Aorta (tissue), 5 donors: Measurements from ENCODE around the gene PRKAR1B. TPM values are rescaled to one million over a fixed set of nuclear protein-coding genes. Genes with fewer than 3 reads are reported as not detected.

Experiments
- ATAC-seq: fragments of 200-7000 bp; cut with Tn5 transposase; one replicate; pipeline ENCODE4 v1.9.1; 2022; ENCODE audit warnings: moderate library complexity; ENCODE audit not compliant: low FRiP score
- DNase-seq, 2 donors: peaks; one replicate each; pipeline ENCODE4 v3.0.0-alpha.2; 2020
- H3K27ac ChIP-seq, 2 donors: one replicate each; pipeline ENCODE4 v1.5.1; 2013; ENCODE audit warnings: low read length in 2 of 2, mild to moderate bottlenecking in 2 of 2, moderate library complexity in 2 of 2, control low read depth in 1 of 2, inconsistent platforms in 1 of 2, low read depth in 1 of 2
- H3K27me3 ChIP-seq, 2 donors: one replicate each; pipeline ENCODE4 v1.6.1; 2013; ENCODE audit warnings: control low read depth in 1 of 2, low read length in 1 of 2, mild to moderate bottlenecking in 1 of 2, moderate library complexity in 1 of 2; ENCODE audit not compliant: insufficient read depth in 2 of 2, control insufficient read depth in 1 of 2
- H3K36me3 ChIP-seq, 2 donors: one replicate each; pipeline ENCODE4 v1.6.1; 2013; ENCODE audit warnings: control low read depth in 1 of 2, low read length in 1 of 2, mild to moderate bottlenecking in 1 of 2; ENCODE audit not compliant: insufficient read depth in 2 of 2, control insufficient read depth in 1 of 2
- H3K4me1 ChIP-seq, 2 donors: one replicate each; pipeline ENCODE4 v1.6.1; 2013; ENCODE audit warnings: low read length in 2 of 2, control low read depth in 1 of 2, mild to moderate bottlenecking in 1 of 2, moderate library complexity in 1 of 2; ENCODE audit not compliant: insufficient read depth in 2 of 2, control insufficient read depth in 1 of 2
- H3K4me3 ChIP-seq, 2 donors: one replicate each; pipeline ENCODE4 v1.5.1; 2013; ENCODE audit warnings: low read length in 2 of 2, control low read depth in 1 of 2, mild to moderate bottlenecking in 1 of 2
- H3K9me3 ChIP-seq: one replicate; pipeline ENCODE4 v1.6.1; 2013; ENCODE audit warnings: mild to moderate bottlenecking, low read length; ENCODE audit not compliant: control insufficient read depth
- WGBS, 2 donors: extraction: QIAGEN DNeasy Blood & Tissue Kit; methylation state at CpG; one replicate each; pipeline ENCODE4 v1.1.7; 2013; 5-methylcytosine and 5-hydroxymethylcytosine counted together
- intact Hi-C, 2 donors: fragments of 100-400 bp; cut with DNase I; formaldehyde crosslinking; loops; one replicate each; pipeline versions ENCODE4 v1.14.2 to v1.15.0; 2022
- polyA plus RNA-seq, 2 donors: library from polyadenylated mRNA; stranded (reverse); fragments of 200-250 nt; gene quantifications; one replicate each; pipeline ENCODE4 v1.2.3, GENCODE V29; 2013
- total RNA-seq, 2 donors: library from RNA; stranded (reverse); fragmentation: NEBNext Ultra II Directional; extraction: Animal tissue kit (Norgen Biotek cat#: 25700); gene quantifications; one replicate each; pipeline ENCODE4 v1.2.1, GENCODE V29; 2021
- donor health status: healthy with polysubstance abuse.
- donor health status: Bipolar disorder and iron deficiency.
- donor health status: DM: no; HTN: no; CAD: no.
- donor health status: DM: no; HTN: no; CAD: no.
- donor health status: DM: yes; HTN: yes; CAD: no.

Gene PRKAR1B
- total and polyA plus RNA-seq, 4 donors, result 6.6 to 16.2 (median 14.1) TPM

DNA sequence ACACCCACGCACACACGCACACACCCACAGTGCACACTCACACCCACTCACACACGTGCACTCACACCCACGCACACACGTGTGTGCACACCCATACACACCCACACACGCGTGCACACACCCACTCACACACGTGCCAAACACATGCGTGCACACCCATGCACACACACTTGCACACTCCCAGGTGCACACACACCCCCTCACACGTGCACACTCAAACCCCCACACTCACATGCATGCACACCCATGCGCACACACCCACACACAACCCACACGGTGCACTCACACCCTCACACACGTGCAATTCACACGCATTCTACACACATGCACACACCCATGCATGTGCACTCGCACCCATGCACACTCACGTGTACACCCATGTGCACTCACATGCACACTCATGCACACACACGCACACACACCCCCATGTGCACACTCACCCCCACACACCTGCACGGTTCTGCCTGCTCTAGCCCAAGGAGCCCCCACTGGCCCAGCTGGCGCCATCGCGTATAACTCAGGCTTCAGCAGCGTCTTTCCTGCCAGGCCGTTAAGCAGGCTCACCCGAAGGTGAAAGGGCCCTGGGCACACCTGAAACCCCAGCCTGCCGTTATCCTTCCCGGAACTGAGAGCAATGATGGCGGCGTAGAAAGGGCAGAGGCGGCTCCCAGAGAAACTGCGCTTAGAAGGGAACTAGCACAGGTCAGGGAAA lies 143.5 kb downstream of the PRKAR1B start:
- Histone ChIP-seq H3K27ac (no peak overlapping the region), H3K27me3 (no peaks in the 10 kb centered on the region), H3K4me1 (no peaks in the 10 kb centered on the region), H3K9me3 (no peaks in the 10 kb centered on the region), H3K4me3 (no peak overlapping the region), H3K36me3 (no peaks in the 10 kb centered on the region)
- WGBS, 2 donors, result 82 to 92% methylated on average over 30 of the region's 30 CpGs
- DNase-seq (peak in 1 of 2 donors; percentile 32), ATAC-seq (no peak)
- intact Hi-C loops, result no loop called here

DNA sequence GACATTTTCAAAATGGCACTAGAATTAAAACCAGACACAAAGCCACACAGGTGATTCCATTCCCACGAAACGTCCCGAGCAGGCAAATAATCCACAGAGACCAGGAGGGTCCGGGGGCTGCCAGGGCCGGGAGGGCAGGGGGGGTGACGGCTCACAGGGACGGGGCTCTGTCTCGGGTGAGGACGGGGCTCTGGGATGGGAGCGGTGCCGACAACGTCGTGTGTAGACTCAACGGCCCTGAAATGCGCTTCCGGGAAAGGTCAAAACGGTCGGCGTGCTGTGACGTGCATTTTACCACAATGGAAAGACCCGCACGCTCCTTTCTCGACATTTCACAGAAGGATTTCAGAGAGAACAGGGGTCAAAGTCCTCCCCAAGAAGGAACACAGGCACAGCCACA lies 144.2 kb downstream of the PRKAR1B start:
- ATAC-seq, result no peak
- Histone ChIP-seq H3K4me1 (no peaks in the 10 kb centered on the region), H3K9me3 (no peaks in the 10 kb centered on the region), H3K36me3 (no peaks in the 10 kb centered on the region), H3K27ac (no peak overlapping the region), H3K4me3 (no peak overlapping the region), H3K27me3 (no peaks in the 10 kb centered on the region)
- DNase-seq, result peak in 1 of 2 donors; percentile 26
- intact Hi-C loops, result no loop called here
- WGBS, 2 donors, result 94 to 96% methylated on average over 23 of the region's 23 CpGs

DNA sequence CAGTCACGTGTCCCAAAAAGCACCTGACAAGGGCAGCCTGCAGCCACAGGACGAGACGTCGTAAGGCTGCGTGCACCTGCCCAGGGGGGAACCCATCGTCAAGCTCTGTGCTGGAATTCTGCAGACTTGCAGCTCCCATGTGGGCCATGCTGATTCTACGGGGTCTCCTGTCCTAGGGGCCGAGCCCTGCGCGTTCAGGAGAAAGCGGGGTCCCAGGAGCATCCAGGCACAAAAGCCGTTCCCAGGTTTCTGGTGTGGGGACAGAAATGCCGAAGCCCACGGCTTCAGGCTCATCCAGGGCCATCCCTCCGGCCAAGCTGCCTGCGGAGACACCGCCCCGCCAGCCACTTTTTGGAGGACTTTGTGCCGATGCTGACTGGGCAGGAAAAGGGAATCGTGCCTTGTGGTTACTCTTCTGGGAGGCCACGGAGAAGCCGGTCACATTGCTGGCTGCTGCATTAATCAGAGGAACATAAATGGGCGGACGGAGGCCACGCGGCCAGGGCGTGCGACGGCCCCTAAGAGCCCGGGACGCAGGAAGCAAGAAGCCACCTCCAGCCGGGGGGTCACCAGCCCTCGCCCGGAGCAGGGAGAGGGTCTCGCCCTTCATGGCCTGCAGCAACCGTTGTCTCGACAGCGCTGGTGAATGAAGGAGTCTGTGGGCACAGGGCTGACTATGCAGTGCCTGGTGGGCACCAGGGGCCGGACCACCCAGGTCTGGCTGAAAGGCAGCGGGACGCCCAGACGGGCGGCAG lies 144.8 kb downstream of the PRKAR1B start:
- peak in 1 of 2 donors; percentile 41 for DNase-seq

DNA sequence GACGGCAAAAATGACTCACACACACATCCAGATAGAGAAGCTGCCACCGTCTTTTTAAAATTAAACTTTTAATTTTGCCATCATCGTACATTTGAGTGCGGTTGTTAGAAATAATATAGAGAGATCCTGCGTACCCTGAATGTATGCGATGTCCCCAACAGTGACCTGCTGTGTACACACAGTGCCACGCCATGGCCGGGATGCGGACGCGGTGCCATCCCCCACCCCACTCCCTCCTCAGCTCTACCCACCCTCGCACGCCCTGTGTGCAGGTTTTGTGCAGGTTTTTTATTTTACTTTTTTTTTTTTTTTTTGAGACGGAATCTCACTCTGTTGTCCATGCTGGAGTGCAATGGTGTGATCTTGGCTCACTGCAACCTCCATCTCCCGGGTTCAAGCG lies 148.7 kb downstream of the PRKAR1B start:
- no peaks in the 10 kb centered on the region for H3K9me3 ChIP-seq
- no peaks in the 10 kb centered on the region for H3K4me1 ChIP-seq
- DNase-seq (no peak), ATAC-seq (no peak)
- no peaks in the 10 kb centered on the region for H3K27me3 ChIP-seq
- intact Hi-C loops, result no loop called here
- H3K36me3 ChIP-seq, result no peaks in the 10 kb centered on the region
- no peak overlapping the region for H3K27ac ChIP-seq
- H3K4me3 ChIP-seq, result no peak overlapping the region
- 91 to 96% methylated on average over 16 of the region's 16 CpGs for WGBS, 2 donors

More for the DNA sequence above, 144.8 kb downstream of the PRKAR1B start:
- WGBS, 2 donors, result 97 to 98% methylated on average over 43 of the region's 43 CpGs
- ATAC-seq, result no peak
- intact Hi-C loops, result no loop called here
- H3K9me3 ChIP-seq, result no peaks in the 10 kb centered on the region
- no peak overlapping the region for H3K27ac ChIP-seq
- H3K36me3 ChIP-seq, result no peaks in the 10 kb centered on the region
- no peaks in the 10 kb centered on the region for H3K4me1 ChIP-seq
- no peaks in the 10 kb centered on the region for H3K27me3 ChIP-seq
- no peak overlapping the region for H3K4me3 ChIP-seq

DNA sequence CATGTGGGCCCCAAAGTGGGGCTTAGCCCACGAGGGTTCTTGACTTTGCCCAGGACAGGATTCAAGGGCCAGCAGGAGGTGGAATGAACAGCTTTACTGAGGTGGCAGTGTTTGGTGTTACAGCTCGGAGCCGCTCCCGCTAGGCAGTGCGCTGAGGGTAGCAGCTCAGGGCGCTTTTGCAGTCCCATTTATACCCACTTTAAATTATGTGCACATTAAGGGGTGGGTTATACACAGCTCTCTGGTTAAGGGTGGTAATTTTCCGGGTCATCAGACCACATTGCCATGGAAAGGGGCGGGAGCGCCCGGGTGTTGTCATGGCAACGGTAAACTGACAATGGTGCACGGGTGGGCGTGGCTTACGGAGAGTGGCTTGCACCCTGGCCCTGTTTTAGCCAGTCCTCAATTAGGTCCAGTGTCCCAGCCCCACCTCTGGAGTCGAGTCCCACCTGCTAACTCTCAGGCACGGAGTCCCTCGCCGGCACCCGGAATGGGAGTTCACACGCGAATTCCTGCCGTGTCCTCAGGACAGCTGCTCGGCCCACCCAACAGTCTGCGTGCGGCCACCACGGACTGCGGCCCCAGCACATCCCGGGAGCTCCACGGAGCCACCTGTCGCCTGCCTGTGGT lies 149.2 kb downstream of the PRKAR1B start:
- Histone ChIP-seq H3K27me3 (no peaks in the 10 kb centered on the region), H3K27ac (no peak overlapping the region), H3K4me3 (no peak overlapping the region), H3K4me1 (no peaks in the 10 kb centered on the region), H3K9me3 (no peaks in the 10 kb centered on the region), H3K36me3 (no peaks in the 10 kb centered on the region)
- ATAC-seq, result no peak
- 93% methylated on average over 30 of the region's 30 CpGs for WGBS, 2 donors
- intact Hi-C loops, result no loop called here
- no peak for DNase-seq

DNA sequence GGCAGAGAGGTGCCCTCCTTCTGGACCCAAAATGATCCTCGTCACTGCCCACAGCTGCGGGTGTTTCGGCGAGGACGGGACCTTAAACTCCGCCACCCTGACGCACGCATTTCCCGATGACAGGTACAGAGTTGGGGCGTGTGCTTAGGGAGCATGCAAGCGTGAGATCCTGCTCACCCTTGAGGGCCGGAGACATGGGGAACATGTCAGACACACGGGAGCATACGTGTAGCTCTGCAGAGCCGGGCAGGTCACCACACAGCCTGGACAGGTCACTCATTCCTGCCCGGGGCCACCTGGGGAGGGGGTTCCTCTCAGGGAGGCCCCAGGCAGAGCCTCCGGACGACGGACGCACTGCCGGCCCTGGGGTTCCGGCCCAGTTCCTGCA lies 149.8 kb downstream of the PRKAR1B start:
- no peaks in the 10 kb centered on the region for H3K4me1 ChIP-seq
- no peaks in the 10 kb centered on the region for H3K36me3 ChIP-seq
- no peaks in the 10 kb centered on the region for H3K27me3 ChIP-seq
- WGBS, 2 donors, result 98% methylated on average over 22 of the region's 22 CpGs
- ATAC-seq (no peak), DNase-seq (no peak)
- H3K9me3 ChIP-seq, result no peaks in the 10 kb centered on the region
- no peak overlapping the region for H3K27ac ChIP-seq
- intact Hi-C loops, result no loop called here
- no peak overlapping the region for H3K4me3 ChIP-seq

DNA sequence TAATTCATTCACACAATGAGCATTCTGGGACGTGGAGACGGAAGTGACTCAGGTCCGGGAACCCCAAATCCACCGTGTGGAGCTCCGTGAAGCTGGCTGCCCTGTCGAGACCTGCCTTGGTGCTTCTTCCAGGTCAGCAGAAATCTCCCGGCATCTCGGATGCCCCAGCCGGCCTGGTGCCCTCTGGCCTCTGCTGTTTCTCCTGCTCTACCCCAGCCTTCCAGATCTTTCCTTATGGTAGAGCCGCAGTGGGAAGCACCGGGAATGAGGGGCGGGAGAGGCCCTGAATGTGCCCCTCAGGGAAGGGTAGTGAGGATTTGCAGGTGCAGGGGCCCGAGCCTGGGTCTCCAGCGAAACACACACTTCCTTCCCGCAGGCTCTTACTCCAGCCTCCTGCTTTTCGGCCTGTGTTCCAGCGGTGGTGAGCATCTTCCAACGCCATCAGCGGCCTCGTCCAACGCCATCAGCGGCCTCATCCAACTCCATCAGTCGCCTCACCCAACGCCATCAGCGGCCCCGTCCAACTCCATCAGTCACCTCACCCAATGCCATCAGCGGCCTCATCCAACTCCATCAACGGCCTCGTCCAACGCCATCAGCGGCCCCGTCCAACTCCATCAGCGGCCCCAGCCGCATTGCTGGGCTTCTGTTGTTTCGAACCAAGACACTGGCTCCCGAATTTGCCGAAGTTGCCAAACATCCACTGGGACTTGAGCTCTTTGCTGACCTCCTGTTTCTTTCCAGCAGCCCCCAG lies 150.4 kb downstream of the PRKAR1B start:
- no peak for ATAC-seq
- Histone ChIP-seq H3K27ac (no peak overlapping the region), H3K9me3 (no peaks in the 10 kb centered on the region), H3K4me3 (no peak overlapping the region), H3K27me3 (no peaks in the 10 kb centered on the region), H3K36me3 (no peaks in the 10 kb centered on the region), H3K4me1 (no peaks in the 10 kb centered on the region)
- 95 to 96% methylated on average over 37 of the region's 37 CpGs for WGBS, 2 donors
- DNase-seq, result no peak
- intact Hi-C loops, result no loop called here

DNA sequence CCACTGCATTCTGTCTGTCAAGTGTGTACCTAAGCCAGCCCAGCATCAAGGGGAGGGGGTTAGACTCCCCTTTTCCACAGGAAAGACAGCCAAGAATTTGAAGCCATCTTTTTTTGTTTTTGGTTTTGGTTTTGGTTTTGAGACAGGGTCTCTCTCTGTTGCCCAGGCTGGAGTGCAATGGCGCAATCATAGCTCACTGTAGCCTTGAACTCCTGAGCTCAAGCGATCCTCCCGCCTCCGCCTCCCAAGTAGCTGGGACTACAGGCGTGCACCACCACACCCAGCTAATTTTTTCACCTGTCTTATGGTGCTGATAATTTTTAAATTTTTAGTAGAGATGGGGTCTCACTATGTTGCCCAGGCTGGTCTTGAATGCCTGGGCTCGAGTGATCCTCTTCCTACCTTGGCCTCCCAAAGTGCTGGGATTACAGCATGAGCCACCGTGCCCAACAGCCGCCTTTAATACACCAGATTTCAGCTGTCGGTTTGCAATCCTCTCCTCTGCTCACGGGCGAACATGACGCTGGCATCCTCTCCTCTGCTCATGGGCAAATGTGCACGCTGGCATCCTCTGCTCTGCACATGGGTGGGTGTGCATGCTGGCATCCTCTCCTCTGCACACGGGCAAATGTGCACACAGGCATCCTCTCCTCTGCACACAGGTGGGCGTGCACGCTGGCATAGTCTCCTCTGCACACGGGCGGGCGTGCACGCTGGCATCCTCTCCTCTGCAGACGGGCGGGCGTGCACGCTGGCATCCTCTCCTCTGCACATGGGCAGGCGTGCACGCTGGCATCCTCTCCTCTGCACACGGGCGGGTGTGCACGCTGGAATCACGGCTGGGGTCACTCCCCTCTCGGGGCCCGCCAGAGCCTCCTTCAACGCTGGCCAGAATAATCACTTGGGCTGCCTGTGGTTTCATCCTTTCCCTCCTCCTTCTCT lies 151.4 kb downstream of the PRKAR1B start:
- DNase-seq (no peak), ATAC-seq (no peak)
- 93 to 94% methylated on average over 33 of the region's 33 CpGs for WGBS, 2 donors
- no peaks in the 10 kb centered on the region for H3K4me1 ChIP-seq
- H3K27ac ChIP-seq, result no peak overlapping the region
- H3K9me3 ChIP-seq, result no peaks in the 10 kb centered on the region
- H3K4me3 ChIP-seq, result no peak overlapping the region
- intact Hi-C loops, result no loop called here
- H3K36me3 ChIP-seq, result no peaks in the 10 kb centered on the region
- no peaks in the 10 kb centered on the region for H3K27me3 ChIP-seq
